ENCODE data around the gene ZNF544. TPM values are rescaled to one million over a fixed set of nuclear protein-coding genes. Genes with fewer than 3 reads are reported as not detected.
A peak's percentile ranks its signal among the peaks of the same experiment; 100 is the strongest.

Gene ZNF544
- 28.2 and 35.6 TPM in 2 replicates for total RNA-seq (ENCODE audit: low replicate concordance)

GRCh38 chr19:58228585-58229254 is at the start of gene ZNF544:
Gene ZNF544, plus strand, starts transcription at chr19:58228914. Its CDS starts 15,110 bp downstream, at chr19:58244024.
- DNase-seq (ENCODE audit: low read depth) = peak; percentile 54
- peak within 1 kb of the TSS; percentile 67 for H3K4me3 ChIP-seq (ENCODE audit: low read depth, low read length)
- TF ChIP-seq, protein P1, sequence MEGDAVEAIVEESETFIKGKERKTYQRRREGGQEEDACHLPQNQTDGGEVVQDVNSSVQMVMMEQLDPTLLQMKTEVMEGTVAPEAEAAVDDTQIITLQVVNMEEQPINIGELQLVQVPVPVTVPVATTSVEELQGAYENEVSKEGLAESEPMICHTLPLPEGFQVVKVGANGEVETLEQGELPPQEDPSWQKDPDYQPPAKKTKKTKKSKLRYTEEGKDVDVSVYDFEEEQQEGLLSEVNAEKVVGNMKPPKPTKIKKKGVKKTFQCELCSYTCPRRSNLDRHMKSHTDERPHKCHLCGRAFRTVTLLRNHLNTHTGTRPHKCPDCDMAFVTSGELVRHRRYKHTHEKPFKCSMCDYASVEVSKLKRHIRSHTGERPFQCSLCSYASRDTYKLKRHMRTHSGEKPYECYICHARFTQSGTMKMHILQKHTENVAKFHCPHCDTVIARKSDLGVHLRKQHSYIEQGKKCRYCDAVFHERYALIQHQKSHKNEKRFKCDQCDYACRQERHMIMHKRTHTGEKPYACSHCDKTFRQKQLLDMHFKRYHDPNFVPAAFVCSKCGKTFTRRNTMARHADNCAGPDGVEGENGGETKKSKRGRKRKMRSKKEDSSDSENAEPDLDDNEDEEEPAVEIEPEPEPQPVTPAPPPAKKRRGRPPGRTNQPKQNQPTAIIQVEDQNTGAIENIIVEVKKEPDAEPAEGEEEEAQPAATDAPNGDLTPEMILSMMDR (IDR thresholded peaks at IDR 0.05; ENCODE audit: insufficient read depth, low read length) = peak; percentile 46

DNA sequence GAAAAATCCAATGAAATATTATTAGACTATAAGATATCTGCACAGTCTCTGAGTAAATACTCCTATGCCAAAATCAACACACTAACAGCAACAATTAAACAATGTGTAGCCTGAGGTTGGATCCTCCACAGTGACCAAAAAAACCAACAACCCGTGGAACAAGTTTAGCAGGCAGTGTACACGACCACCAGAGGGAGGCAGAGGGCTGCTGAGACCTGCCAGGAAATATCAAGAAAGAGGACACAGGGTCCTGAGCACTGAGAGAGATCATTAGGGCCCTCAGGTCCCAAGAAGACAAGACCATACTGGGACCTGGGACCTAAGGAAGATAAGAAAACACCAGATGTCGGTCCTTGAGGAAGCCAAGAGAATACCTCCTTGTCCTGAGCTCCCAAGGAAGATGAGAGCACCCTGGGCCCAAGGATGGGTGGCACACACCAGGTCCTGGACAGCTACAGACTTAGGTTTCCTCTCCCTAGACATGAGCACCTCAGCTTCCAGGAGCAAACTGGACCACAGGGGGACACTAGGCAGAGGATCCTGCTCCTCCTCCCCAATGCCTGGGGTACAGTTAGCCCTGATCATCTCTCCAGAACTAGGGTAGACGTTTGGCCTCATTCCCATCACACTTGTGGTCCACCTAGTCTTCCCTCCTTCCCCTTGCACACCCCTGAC is 46.7 kb upstream of the ZNF544 start:
- peak overlapping the region; percentile 82 for H3K4me3 ChIP-seq (ENCODE audit: low read depth, low read length)
- TF ChIP-seq, protein P1 (IDR thresholded peaks at IDR 0.05; ENCODE audit: insufficient read depth, low read length) = peak; percentile 44
- DNase-seq (ENCODE audit: low read depth) = peak; percentile 17

- TF ChIP-seq, protein P1 (IDR thresholded peaks at IDR 0.05; ENCODE audit: insufficient read depth, low read length) = no peak
- no peak for DNase-seq (ENCODE audit: low read depth)
- peak overlapping the region; percentile 82 for H3K4me3 ChIP-seq (ENCODE audit: low read depth, low read length)
Measured at GRCh38 chr19:58182577-58182988, 46.1 kb upstream of the ZNF544 start.

DNA sequence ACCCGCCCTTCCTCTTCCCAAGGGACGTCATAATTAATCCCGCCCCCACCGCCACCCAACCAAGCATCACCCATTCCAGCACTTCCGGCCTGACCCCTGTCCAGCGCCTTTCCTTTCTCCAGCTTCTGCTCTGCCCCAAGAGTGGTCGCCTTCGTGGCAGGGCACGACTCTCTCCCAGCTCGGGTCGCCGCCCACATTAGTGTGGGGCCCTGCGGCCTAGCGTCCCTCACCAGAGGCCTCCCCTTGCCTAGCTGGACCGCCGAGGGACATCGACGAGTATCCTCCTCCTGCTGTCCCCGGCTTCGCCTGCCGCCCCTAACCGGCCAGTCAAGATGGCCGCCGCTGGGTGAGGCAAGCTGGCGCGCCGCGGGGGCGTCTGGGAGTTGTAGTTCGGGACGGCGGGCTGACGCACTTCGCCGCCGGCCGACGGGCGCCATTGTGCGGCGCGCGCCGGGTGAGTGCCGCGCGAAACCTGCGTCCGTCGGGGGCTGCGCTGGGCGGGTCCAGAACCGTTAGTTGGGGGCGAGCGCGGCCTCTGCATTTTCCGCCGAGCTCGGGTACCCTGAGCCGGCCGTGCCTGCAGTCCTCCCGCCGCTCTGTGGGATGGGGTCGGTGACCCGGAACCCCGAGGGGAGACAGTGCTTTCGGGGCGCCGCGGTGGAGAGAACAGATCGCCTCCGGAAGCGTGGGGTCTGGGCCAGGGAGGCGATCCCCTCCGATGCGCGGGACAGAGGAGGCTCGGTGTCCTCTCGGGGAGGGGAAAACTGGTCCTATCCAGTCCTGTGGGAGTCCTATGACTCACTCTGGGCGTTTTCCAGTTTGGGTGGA is 45.5 kb upstream of the ZNF544 start, which contains the start of gene ZNF274:
ZNF274 (plus strand) TSS at position 73 of the 828 bp plus-strand sequence. CDS start 905 bp downstream, outside the sequence.
- TF ChIP-seq, protein P1 (IDR thresholded peaks at IDR 0.05; ENCODE audit: insufficient read depth, low read length) = no peak
- peak within 1 kb of the TSS; percentile 82 for H3K4me3 ChIP-seq (ENCODE audit: low read depth, low read length)
- peak; percentile 92 for DNase-seq (ENCODE audit: low read depth)

DNA sequence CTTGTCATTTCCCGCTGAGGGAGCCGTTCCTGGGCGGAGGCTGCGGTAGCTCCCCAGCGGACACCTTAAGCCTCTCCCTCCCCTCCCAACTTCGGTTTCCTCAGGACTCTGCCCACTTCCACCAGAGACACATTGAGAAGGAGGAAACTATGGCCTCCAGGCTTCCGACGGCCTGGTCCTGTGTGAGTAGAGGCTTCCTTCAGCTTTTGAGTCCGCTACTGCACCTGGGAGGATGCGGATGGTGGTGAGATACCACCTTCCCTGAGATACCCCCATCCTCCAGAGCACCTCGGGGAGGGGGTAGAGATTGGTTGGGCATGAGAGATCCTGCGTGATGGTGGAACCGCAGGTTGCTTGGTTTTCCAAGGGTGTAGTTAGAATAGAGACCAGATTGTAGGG is 44.9 kb upstream of the ZNF544 start:
- no peak for DNase-seq (ENCODE audit: low read depth)
- TF ChIP-seq, protein P1 (IDR thresholded peaks at IDR 0.05; ENCODE audit: insufficient read depth, low read length) = no peak
- H3K4me3 ChIP-seq (ENCODE audit: low read depth, low read length) = peak overlapping the region; percentile 82

- TF ChIP-seq, protein P1 (IDR thresholded peaks at IDR 0.05; ENCODE audit: insufficient read depth, low read length) = no peak
- H3K4me3 ChIP-seq (ENCODE audit: low read depth, low read length) = no peak overlapping the region
- DNase-seq (ENCODE audit: low read depth) = peak; percentile 41
Measured at GRCh38 chr19:58196901-58197616, 31.7 kb upstream of the ZNF544 start.
